ENCODE data around the gene NUDT17.
A peak's percentile ranks its signal among the peaks of the same experiment; 100 is the strongest.

Gene NUDT17

GRCh38 chr1:145847827-145848226 lies 2.4 kb downstream of the NUDT17 start:
- no peak for DNase-seq (ENCODE audit: low read depth)

GRCh38 chr1:145849356-145850160 lies 4.1 kb downstream of the NUDT17 start:
- no peak for DNase-seq (ENCODE audit: low read depth)

GRCh38 chr1:145855426-145855948 lies 10.1 kb downstream of the NUDT17 start:
- DNase-seq (ENCODE audit: low read depth): no peak

- DNase-seq (ENCODE audit: low read depth): no peak
Observed at GRCh38 chr1:145857170-145857569, 11.7 kb downstream of the NUDT17 start.

GRCh38 chr1:145858238-145858900 lies 12.9 kb downstream of the NUDT17 start:
- peak; percentile 53 for DNase-seq (ENCODE audit: low read depth)

GRCh38 chr1:145858901-145859490 lies 13.6 kb downstream of the NUDT17 start, which contains the start of gene PIAS3:
TSS of gene PIAS3 (minus strand) at chr1:145859081. CDS start at chr1:145858990, 91 bp downstream.
- peak; percentile 79 for DNase-seq (ENCODE audit: low read depth)

- DNase-seq (ENCODE audit: low read depth): peak; percentile 65
Observed at GRCh38 chr1:145859491-145860023, 14.1 kb downstream of the NUDT17 start.

- no peak for DNase-seq (ENCODE audit: low read depth)
Observed at GRCh38 chr1:145863282-145864018, 18.0 kb downstream of the NUDT17 start.

- DNase-seq (ENCODE audit: low read depth): no peak
Observed at GRCh38 chr1:145868232-145868631, 22.8 kb downstream of the NUDT17 start.

GRCh38 chr1:145871994-145872924 lies 26.8 kb downstream of the NUDT17 start:
- DNase-seq (ENCODE audit: low read depth): no peak

GRCh38 chr1:145874646-145875045 lies 29.2 kb downstream of the NUDT17 start:
- DNase-seq (ENCODE audit: low read depth): no peak

GRCh38 chr1:145877923-145878486 lies 32.6 kb downstream of the NUDT17 start:
- DNase-seq (ENCODE audit: low read depth): no peak

- DNase-seq (ENCODE audit: low read depth): no peak
Observed at GRCh38 chr1:145878724-145879123, 33.3 kb downstream of the NUDT17 start.

GRCh38 chr1:145879775-145880174 lies 34.3 kb downstream of the NUDT17 start:
- DNase-seq (ENCODE audit: low read depth): no peak

- no peak for DNase-seq (ENCODE audit: low read depth)
Observed at GRCh38 chr1:145884675-145885074, 39.2 kb downstream of the NUDT17 start.

GRCh38 chr1:145885738-145886287 lies 40.4 kb downstream of the NUDT17 start, which contains the start of gene ANKRD35:
TSS of gene ANKRD35 (minus strand) at chr1:145885866. CDS start at chr1:145885758, 108 bp downstream.
- DNase-seq (ENCODE audit: low read depth): peak; percentile 78

GRCh38 chr1:145886390-145886789 lies 41.0 kb downstream of the NUDT17 start:
- DNase-seq (ENCODE audit: low read depth): no peak

- no peak for DNase-seq (ENCODE audit: low read depth)
Observed at GRCh38 chr1:145886816-145887215, 41.4 kb downstream of the NUDT17 start.

- DNase-seq (ENCODE audit: low read depth): no peak
Observed at GRCh38 chr1:145887631-145888030, 42.2 kb downstream of the NUDT17 start.

- no peak for DNase-seq (ENCODE audit: low read depth)
Observed at GRCh38 chr1:145889722-145890121, 44.3 kb downstream of the NUDT17 start.
